Vagina (tissue), 2 donors: ENCODE measurements around the gene ZBTB20. TPM values are rescaled to one million over a fixed set of nuclear protein-coding genes. Genes with fewer than 3 reads are reported as not detected.

Experiments
- DNase-seq, 2 donors: peaks; one replicate each; pipeline ENCODE4 v3.0.0-alpha.2; 2017; ENCODE audit errors: extremely low spot score in 2 of 2
- H3K27ac ChIP-seq: fragments of 200-600 bp; sonication (generic); one replicate; pipeline ENCODE4 v1.5.1; 2019
- H3K27me3 ChIP-seq: fragments of 200-600 bp; sonication (generic); one replicate; pipeline ENCODE4 v1.5.1; 2019
- H3K36me3 ChIP-seq, 2 donors: fragments of 200-600 bp; sonication (generic); one replicate each; pipeline ENCODE4 v1.5.1; 2017 to 2019
- H3K4me1 ChIP-seq: fragments of 200-600 bp; sonication (generic); one replicate; pipeline ENCODE4 v1.5.1; 2019
- H3K4me3 ChIP-seq, 2 donors: fragments of 200-600 bp; sonication (generic); 1 replicate in 1 of 2; 2 replicates in 1 of 2; pipeline ENCODE4 v1.5.1; 2016 to 2019
- H3K9me3 ChIP-seq: fragments of 200-600 bp; sonication (generic); one replicate; pipeline ENCODE4 v1.5.1; 2019
- POLR2A ChIP-seq, 2 donors: fragments of 450-650 bp; IDR thresholded peaks; one replicate each; pipeline ENCODE4 v1.6.1; 2017; ENCODE audit warnings: antibody characterized with exemption in 2 of 2, mild to moderate bottlenecking in 2 of 2, moderate library complexity in 2 of 2
- POLR2AphosphoS5 ChIP-seq, 2 donors: sonication (generic); formaldehyde crosslinking; IDR thresholded peaks; one replicate each; pipeline ENCODE4 v1.9.0; 2017; ENCODE audit warnings: antibody characterized with exemption in 2 of 2, mild to moderate bottlenecking in 2 of 2, low read depth in 1 of 2; ENCODE audit not compliant: insufficient read depth in 1 of 2
- intact Hi-C: fragments of 100-400 bp; cut with DNase I; formaldehyde crosslinking; loops from one replicate; pipeline ENCODE4 v1.15.1; 2023
- total RNA-seq: library from RNA; depleted of rRNA; stranded (reverse); fragments of >200 nt; gene quantifications from one replicate; pipeline ENCODE4 v1.2.3, GENCODE V29; 2016
- TF ChIP-seq, protein P1 (sequence below), 3 experiments: fragments of 450-650 bp in 2 of 3; fragments of 200-600 bp in 1 of 3; sonication (generic) in 1 of 3; IDR thresholded peaks; one replicate each; pipeline ENCODE4 v1.5.1; 2017 to 2019; ENCODE audit warnings: antibody characterized with exemption in 3 of 3, mild to moderate bottlenecking in 2 of 3, moderate library complexity in 2 of 3

ZBTB20 gene
- total RNA-seq, 1 donor from 2014 or later: 64.8 TPM

DNA sequence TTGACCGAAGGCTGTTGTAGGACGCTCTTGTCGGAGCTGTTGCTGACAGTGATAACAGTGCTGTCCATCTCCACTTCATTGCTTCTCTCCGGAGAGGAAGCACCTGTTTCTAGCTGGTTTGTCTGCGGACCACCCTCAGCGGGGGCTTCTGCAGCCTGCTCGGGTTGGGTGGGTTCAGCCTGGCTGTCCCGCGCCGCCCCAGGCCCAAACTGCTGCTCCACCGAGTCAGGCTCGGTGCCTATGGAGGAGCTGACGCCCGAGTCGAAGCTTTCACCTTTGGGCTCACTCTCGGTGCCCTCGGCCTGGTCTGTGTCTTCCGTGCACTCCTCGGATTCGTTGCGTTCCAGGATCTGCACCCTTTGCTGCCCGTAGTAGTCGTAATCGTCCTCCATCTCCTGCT is 796.4 kb downstream of the ZBTB20 start:
- intact Hi-C loops: no loop called here
- H3K4me3 ChIP-seq: no peak overlapping the region
- no peak overlapping the region for H3K27ac ChIP-seq
- no peaks in the 10 kb centered on the region for H3K27me3 ChIP-seq
- no peaks in the 10 kb centered on the region for H3K4me1 ChIP-seq
- no peak for DNase-seq
- TF ChIP-seq, protein P1, sequence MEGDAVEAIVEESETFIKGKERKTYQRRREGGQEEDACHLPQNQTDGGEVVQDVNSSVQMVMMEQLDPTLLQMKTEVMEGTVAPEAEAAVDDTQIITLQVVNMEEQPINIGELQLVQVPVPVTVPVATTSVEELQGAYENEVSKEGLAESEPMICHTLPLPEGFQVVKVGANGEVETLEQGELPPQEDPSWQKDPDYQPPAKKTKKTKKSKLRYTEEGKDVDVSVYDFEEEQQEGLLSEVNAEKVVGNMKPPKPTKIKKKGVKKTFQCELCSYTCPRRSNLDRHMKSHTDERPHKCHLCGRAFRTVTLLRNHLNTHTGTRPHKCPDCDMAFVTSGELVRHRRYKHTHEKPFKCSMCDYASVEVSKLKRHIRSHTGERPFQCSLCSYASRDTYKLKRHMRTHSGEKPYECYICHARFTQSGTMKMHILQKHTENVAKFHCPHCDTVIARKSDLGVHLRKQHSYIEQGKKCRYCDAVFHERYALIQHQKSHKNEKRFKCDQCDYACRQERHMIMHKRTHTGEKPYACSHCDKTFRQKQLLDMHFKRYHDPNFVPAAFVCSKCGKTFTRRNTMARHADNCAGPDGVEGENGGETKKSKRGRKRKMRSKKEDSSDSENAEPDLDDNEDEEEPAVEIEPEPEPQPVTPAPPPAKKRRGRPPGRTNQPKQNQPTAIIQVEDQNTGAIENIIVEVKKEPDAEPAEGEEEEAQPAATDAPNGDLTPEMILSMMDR (IDR thresholded peaks at IDR 0.05): no peak
- TF ChIP-seq POLR2A (IDR thresholded peaks at IDR 0.05): no peak
- H3K9me3 ChIP-seq: no peaks in the 10 kb centered on the region
- H3K36me3 ChIP-seq: peaks cover 0 to 20% of the 10 kb centered on the region in 2 donors

- Histone ChIP-seq H3K4me3 (no peak overlapping the region), H3K4me1 (no peaks in the 10 kb centered on the region), H3K36me3 (peaks cover 0 to 20% of the 10 kb centered on the region in 2 donors), H3K27ac (no peak overlapping the region), H3K9me3 (no peaks in the 10 kb centered on the region), H3K27me3 (no peaks in the 10 kb centered on the region)
- TF ChIP-seq, protein P1 (IDR thresholded peaks at IDR 0.05): no peak
- TF ChIP-seq POLR2AphosphoS5 (IDR thresholded peaks at IDR 0.05; ENCODE audit: insufficient read depth in 1 of 2, low read depth in 1 of 2) (no peak), POLR2A (IDR thresholded peaks at IDR 0.05) (no peak)
- intact Hi-C loops: no loop called here
- DNase-seq: no peak
These were observed 796.8 kb downstream of the ZBTB20 start for GRCh38 chr3:114350271-114350670.

DNA sequence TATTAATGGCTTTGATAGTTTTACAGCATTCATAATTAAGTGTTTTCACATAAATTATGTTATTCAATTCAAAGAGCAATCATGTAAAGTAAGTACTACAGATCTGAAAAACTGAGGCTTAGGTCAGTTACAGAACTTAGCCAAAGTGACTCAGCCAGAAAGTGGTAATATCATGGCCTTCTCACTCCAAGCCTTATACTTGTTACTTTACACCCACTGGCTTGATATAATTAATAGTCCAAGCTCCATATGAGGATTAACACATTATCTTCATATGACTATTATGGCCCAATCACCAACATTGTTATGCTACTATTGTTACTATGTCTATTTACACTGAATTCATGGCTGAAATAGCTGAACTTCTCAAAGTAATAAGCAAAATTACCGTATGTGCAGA is 802.6 kb downstream of the ZBTB20 start:
- intact Hi-C loops: no loop called here
- no peaks in the 10 kb centered on the region for H3K27me3 ChIP-seq
- no peak for DNase-seq
- no peaks in the 10 kb centered on the region for H3K9me3 ChIP-seq
- no peaks in the 10 kb centered on the region for H3K36me3 ChIP-seq
- no peak overlapping the region for H3K4me3 ChIP-seq
- H3K4me1 ChIP-seq: peaks cover 6% of the 10 kb centered on the region
- H3K27ac ChIP-seq: no peak overlapping the region
- TF ChIP-seq POLR2A (IDR thresholded peaks at IDR 0.05): no peak
- TF ChIP-seq, protein P1 (IDR thresholded peaks at IDR 0.05): no peak
- TF ChIP-seq POLR2AphosphoS5 (IDR thresholded peaks at IDR 0.05; ENCODE audit: insufficient read depth in 1 of 2, low read depth in 1 of 2): no peak

DNA sequence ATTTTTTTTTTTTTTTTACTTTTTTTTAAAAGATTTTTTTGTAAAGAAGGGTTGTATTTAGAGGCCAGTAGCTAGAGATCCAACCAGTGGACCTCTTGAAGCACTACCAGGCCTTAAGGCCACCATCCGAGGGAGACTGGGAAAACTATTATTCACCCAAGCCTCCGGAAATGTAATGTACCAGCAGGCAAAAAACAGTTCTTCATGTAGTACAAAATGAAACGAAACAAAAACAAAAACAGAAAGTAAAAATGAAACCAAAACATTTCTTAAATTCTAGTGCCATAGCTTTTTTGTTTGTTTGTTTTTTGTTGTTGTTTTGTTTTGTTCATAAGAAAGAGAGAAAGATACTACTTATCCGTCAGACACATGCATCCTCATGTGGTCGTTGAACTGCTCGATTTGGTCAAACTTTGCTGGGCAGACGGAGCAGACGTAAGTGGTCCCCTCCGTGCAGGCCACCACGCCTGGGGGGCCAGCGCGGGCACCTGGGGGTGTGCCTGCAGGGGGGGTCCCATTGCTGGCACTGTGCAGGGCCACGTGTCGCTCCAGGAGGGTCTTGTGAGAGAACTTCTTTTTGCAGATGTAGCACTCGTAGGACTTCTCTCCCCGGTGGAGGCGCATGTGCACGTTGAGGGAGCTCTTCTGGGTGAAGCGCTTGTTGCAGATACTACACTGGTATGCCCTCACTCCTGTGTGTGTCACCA is 808.3 kb downstream of the ZBTB20 start:
- peaks cover 0 to 11% of the 10 kb centered on the region in 2 donors for H3K36me3 ChIP-seq
- H3K9me3 ChIP-seq: no peaks in the 10 kb centered on the region
- TF ChIP-seq, protein P1 (IDR thresholded peaks at IDR 0.05): no peak
- TF ChIP-seq POLR2AphosphoS5 (IDR thresholded peaks at IDR 0.05; ENCODE audit: insufficient read depth in 1 of 2, low read depth in 1 of 2): peak in 1 of 2 donors; percentile 8
- no peak for DNase-seq
- intact Hi-C loops: no loop called here
- no peak overlapping the region for H3K27ac ChIP-seq
- H3K4me1 ChIP-seq: peaks cover 9% of the 10 kb centered on the region
- no peaks in the 10 kb centered on the region for H3K27me3 ChIP-seq
- no peak overlapping the region for H3K4me3 ChIP-seq

- Histone ChIP-seq H3K9me3 (no peaks in the 10 kb centered on the region), H3K27ac (no peak overlapping the region), H3K36me3 (peaks cover 0 to 11% of the 10 kb centered on the region in 2 donors), H3K27me3 (no peaks in the 10 kb centered on the region), H3K4me1 (peaks cover 14% of the 10 kb centered on the region), H3K4me3 (no peak overlapping the region)
- DNase-seq: no peak
- intact Hi-C loops: no loop called here
- TF ChIP-seq, protein P1 (IDR thresholded peaks at IDR 0.05): no peak
- no peak for TF ChIP-seq POLR2AphosphoS5 (IDR thresholded peaks at IDR 0.05; ENCODE audit: insufficient read depth in 1 of 2, low read depth in 1 of 2)
- no peak for TF ChIP-seq POLR2A (IDR thresholded peaks at IDR 0.05)
These were observed 810.2 kb downstream of the ZBTB20 start for GRCh38 chr3:114336857-114337256.
